ENCODE measurements around the gene ZNF846.
A peak's percentile ranks its signal among the peaks of the same experiment; 100 is the strongest.

Gene ZNF846

DNA sequence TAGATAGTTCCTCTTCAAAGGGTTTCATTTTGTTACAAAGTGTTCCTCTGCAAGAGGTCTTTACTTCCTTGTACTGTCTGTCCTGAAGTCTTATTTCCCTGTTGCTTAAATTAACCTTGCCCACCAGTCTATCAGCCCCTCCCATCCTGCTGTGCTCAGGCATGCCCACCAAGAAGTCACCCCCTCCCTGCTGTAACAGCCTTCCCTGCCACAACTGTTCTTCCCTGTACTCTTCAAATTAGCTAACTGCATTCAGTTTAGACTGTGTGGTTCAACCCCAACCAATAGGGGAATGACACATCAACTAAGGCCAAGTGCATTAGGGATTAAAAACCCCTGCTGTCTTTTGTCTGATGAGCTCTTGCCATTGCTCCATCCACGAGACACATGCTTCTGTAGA lies 59.2 kb downstream of the ZNF846 start:
- intact Hi-C loops (cut with DNase I; ENCODE audit: low total_unique reads), result no loop called here

DNA sequence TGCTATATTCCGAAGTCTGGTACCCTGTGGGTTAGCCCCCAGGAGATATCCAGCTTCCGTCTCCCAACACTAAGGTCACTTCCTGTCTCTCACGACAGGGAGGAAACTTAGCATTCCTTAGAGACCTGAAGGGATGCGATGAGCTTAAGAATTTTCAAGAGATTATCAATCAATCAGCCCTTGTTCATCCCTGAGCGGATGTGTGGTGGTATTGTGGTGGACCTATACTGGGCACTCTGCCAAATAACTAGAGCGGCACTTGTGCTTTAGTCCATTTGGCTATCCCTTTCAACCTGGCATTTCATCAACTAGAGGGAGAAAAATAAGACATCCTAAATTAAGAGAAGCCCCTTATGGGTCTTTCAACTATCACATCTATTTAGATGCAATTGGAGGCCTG lies 62.7 kb downstream of the ZNF846 start:
- TF ChIP-seq, protein P1, sequence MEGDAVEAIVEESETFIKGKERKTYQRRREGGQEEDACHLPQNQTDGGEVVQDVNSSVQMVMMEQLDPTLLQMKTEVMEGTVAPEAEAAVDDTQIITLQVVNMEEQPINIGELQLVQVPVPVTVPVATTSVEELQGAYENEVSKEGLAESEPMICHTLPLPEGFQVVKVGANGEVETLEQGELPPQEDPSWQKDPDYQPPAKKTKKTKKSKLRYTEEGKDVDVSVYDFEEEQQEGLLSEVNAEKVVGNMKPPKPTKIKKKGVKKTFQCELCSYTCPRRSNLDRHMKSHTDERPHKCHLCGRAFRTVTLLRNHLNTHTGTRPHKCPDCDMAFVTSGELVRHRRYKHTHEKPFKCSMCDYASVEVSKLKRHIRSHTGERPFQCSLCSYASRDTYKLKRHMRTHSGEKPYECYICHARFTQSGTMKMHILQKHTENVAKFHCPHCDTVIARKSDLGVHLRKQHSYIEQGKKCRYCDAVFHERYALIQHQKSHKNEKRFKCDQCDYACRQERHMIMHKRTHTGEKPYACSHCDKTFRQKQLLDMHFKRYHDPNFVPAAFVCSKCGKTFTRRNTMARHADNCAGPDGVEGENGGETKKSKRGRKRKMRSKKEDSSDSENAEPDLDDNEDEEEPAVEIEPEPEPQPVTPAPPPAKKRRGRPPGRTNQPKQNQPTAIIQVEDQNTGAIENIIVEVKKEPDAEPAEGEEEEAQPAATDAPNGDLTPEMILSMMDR (IDR thresholded peaks at IDR 0.05), result no peak
- H3K9me3 ChIP-seq, result peaks cover 0 to under 1% (median under 1%) of the 10 kb centered on the region in 3 donors
- H3K27me3 ChIP-seq, result no peaks in the 10 kb centered on the region
- H3K4me1 ChIP-seq, result no peaks in the 10 kb centered on the region
- no peak overlapping the region for H3K4me3 ChIP-seq
- no peak overlapping the region for H3K27ac ChIP-seq
- DNase-seq, result no peak
- H3K36me3 ChIP-seq, result no peaks in the 10 kb centered on the region
- intact Hi-C loops (cut with DNase I; ENCODE audit: low total_unique reads), result no loop called here

More for the DNA sequence above, 59.2 kb downstream of the ZNF846 start:
- no peak overlapping the region for H3K27ac ChIP-seq
- H3K9me3 ChIP-seq, result peaks cover 0 to 21% (median 12%) of the 10 kb centered on the region in 3 donors
- H3K4me3 ChIP-seq, result no peak overlapping the region
- no peaks in the 10 kb centered on the region for H3K36me3 ChIP-seq
- peak in 1 of 2 donors; percentile 45 for DNase-seq
- TF ChIP-seq, protein P1 (IDR thresholded peaks at IDR 0.05), result no peak
- no peaks in the 10 kb centered on the region for H3K27me3 ChIP-seq
- H3K4me1 ChIP-seq, result no peaks in the 10 kb centered on the region

DNA sequence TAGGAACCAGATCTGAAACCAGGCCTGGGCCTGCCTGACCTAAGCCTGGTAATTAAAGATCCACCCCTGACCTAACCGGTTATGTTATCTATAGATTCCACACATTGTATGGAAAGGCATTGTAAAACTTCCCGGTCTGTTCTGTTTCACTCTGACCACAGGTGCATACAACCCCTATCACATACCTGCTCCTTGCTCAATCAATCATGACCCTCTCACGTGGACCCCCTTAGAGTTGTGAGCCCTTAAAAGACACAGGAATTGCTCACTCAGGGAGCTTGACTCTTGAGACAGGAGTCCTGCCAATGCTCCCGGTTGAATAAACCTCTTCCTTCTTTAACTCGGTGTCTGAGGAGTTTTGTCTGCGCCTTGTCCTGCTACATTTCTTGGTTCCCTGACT lies 66.4 kb downstream of the ZNF846 start:
- TF ChIP-seq, protein P1 (IDR thresholded peaks at IDR 0.05), result no peak
- H3K27ac ChIP-seq, result no peak overlapping the region
- no peaks in the 10 kb centered on the region for H3K27me3 ChIP-seq
- intact Hi-C loops (cut with DNase I; ENCODE audit: low total_unique reads), result no loop called here
- H3K36me3 ChIP-seq, result no peaks in the 10 kb centered on the region
- H3K4me1 ChIP-seq, result no peaks in the 10 kb centered on the region
- DNase-seq, result no peak
- H3K9me3 ChIP-seq, result no peaks in the 10 kb centered on the region
- H3K4me3 ChIP-seq, result no peak overlapping the region
